Stimulated activated CD8-positive, alpha-beta memory T cell treated with anti-CD3 and anti-CD28 coated beads, Interleukin-15, amount 100 ng/mL, for 48 hours (primary cell): Measurements from ENCODE around the gene GUCD1.
A peak's percentile ranks its signal among the peaks of the same experiment; 100 is the strongest.

Source experiments
- DNase-seq, 2 donors: peaks; one replicate each; pipeline ENCODE4 v3.0.0-alpha.2; 2020; ENCODE audit warnings: low read depth in 2 of 2

Gene GUCD1

GRCh38 chr22:24529898-24530297 is 25.0 kb downstream of the GUCD1 start:
- no peak for DNase-seq

- no peak for DNase-seq
These were observed 28.7 kb downstream of the GUCD1 start for GRCh38 chr22:24526191-24526590.

- DNase-seq = peak; percentile 61 to 72
These were observed 29.4 kb downstream of the GUCD1 start for GRCh38 chr22:24525416-24526037.

GRCh38 chr22:24523873-24524272 is 31.1 kb downstream of the GUCD1 start:
- no peak for DNase-seq

GRCh38 chr22:24521791-24522245 is 33.1 kb downstream of the GUCD1 start:
- peak in 1 of 2 donors; percentile 21 for DNase-seq

- no peak for DNase-seq
These were observed 35.4 kb downstream of the GUCD1 start for GRCh38 chr22:24519496-24519895.

GRCh38 chr22:24518771-24519485 is 36.0 kb downstream of the GUCD1 start:
- DNase-seq = no peak

- no peak for DNase-seq
These were observed 36.7 kb downstream of the GUCD1 start for GRCh38 chr22:24518228-24518627.

GRCh38 chr22:24517446-24517845 is 37.5 kb downstream of the GUCD1 start:
- DNase-seq = no peak

- DNase-seq = no peak
These were observed 38.6 kb downstream of the GUCD1 start for GRCh38 chr22:24516301-24516737.

- no peak for DNase-seq
These were observed 40.0 kb downstream of the GUCD1 start for GRCh38 chr22:24515027-24515338.

- DNase-seq = no peak
These were observed 40.5 kb downstream of the GUCD1 start for GRCh38 chr22:24514241-24515026.

GRCh38 chr22:24513378-24514240 is 41.3 kb downstream of the GUCD1 start:
- DNase-seq = no peak

- no peak for DNase-seq
These were observed 42.9 kb downstream of the GUCD1 start for GRCh38 chr22:24512043-24512442.

- DNase-seq = no peak
These were observed 44.0 kb downstream of the GUCD1 start for GRCh38 chr22:24510637-24511625.

GRCh38 chr22:24507716-24508115 is 47.2 kb downstream of the GUCD1 start:
- DNase-seq = no peak

- DNase-seq = no peak
These were observed 48.0 kb downstream of the GUCD1 start for GRCh38 chr22:24506802-24507438.

- no peak for DNase-seq
These were observed 49.8 kb downstream of the GUCD1 start for GRCh38 chr22:24504956-24505736.

GRCh38 chr22:24504540-24504939 is 50.4 kb downstream of the GUCD1 start:
- DNase-seq = no peak
